ENCODE data around the gene NT5DC3.
A peak's percentile ranks its signal among the peaks of the same experiment; 100 is the strongest.

NT5DC3 gene

GRCh38 chr12:103808239-103808880, 32.7 kb downstream of the NT5DC3 start:
- DNase-seq, result no peak

- DNase-seq, result no peak
These were observed 33.3 kb downstream of the NT5DC3 start for GRCh38 chr12:103807561-103808238.

GRCh38 chr12:103806803-103807202, 34.2 kb downstream of the NT5DC3 start:
- no peak for DNase-seq

- no peak for DNase-seq
These were observed 35.2 kb downstream of the NT5DC3 start for GRCh38 chr12:103805655-103806360.

- DNase-seq, result no peak
These were observed 37.2 kb downstream of the NT5DC3 start for GRCh38 chr12:103803847-103804246.

- DNase-seq, result no peak
These were observed 38.5 kb downstream of the NT5DC3 start for GRCh38 chr12:103802586-103802886.

GRCh38 chr12:103801709-103802585, 39.1 kb downstream of the NT5DC3 start:
- DNase-seq, result peak; percentile 28

GRCh38 chr12:103799857-103800771, 40.9 kb downstream of the NT5DC3 start:
- peak; percentile 30 for DNase-seq

- DNase-seq, result no peak
These were observed 41.6 kb downstream of the NT5DC3 start for GRCh38 chr12:103799504-103799856.

GRCh38 chr12:103798586-103798985, 42.4 kb downstream of the NT5DC3 start:
- no peak for DNase-seq

- DNase-seq, result no peak
These were observed 46.5 kb downstream of the NT5DC3 start for GRCh38 chr12:103794309-103795213.

- no peak for DNase-seq
These were observed 47.5 kb downstream of the NT5DC3 start for GRCh38 chr12:103793512-103794045.

- no peak for DNase-seq
These were observed 48.0 kb downstream of the NT5DC3 start for GRCh38 chr12:103793046-103793445.

- DNase-seq, result no peak
These were observed 49.6 kb downstream of the NT5DC3 start for GRCh38 chr12:103791350-103791920.

- DNase-seq, result no peak
These were observed 54.8 kb downstream of the NT5DC3 start for GRCh38 chr12:103786201-103786600.

- DNase-seq, result no peak
These were observed 55.6 kb downstream of the NT5DC3 start for GRCh38 chr12:103785243-103786031.

GRCh38 chr12:103783744-103784664, 57.0 kb downstream of the NT5DC3 start:
- DNase-seq, result no peak

- no peak for DNase-seq
These were observed 58.6 kb downstream of the NT5DC3 start for GRCh38 chr12:103782399-103782798.

Data from eye (tissue), 1 donor.